PC-3 (cell line): ENCODE data around the gene EGFLAM.

Experiments used
- EZH2phosphoT487 ChIP-seq: fragments of 300-600 bp; sonication (generic); IDR thresholded peaks from 2 replicates; pipeline ENCODE4 v1.6.1; 2018; ENCODE audit warnings: mild to moderate bottlenecking, antibody characterized with exemption, low read length, borderline replicate concordance
- TF ChIP-seq, protein P1 (sequence below): fragments of 300-600 bp; sonication (generic); conservative IDR thresholded peaks from 2 replicates; pipeline ENCODE4 v1.5.1; 2017; ENCODE audit warnings: antibody characterized with exemption, low read depth, mild to moderate bottlenecking, low read length

- TF ChIP-seq EZH2phosphoT487: no peak
- TF ChIP-seq, protein P1, sequence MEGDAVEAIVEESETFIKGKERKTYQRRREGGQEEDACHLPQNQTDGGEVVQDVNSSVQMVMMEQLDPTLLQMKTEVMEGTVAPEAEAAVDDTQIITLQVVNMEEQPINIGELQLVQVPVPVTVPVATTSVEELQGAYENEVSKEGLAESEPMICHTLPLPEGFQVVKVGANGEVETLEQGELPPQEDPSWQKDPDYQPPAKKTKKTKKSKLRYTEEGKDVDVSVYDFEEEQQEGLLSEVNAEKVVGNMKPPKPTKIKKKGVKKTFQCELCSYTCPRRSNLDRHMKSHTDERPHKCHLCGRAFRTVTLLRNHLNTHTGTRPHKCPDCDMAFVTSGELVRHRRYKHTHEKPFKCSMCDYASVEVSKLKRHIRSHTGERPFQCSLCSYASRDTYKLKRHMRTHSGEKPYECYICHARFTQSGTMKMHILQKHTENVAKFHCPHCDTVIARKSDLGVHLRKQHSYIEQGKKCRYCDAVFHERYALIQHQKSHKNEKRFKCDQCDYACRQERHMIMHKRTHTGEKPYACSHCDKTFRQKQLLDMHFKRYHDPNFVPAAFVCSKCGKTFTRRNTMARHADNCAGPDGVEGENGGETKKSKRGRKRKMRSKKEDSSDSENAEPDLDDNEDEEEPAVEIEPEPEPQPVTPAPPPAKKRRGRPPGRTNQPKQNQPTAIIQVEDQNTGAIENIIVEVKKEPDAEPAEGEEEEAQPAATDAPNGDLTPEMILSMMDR: no peak
Measured at GRCh38 chr5:38371596-38371995, 113.2 kb downstream of the EGFLAM start.
